ENCODE results near the gene NME9.

GRCh38 chr3:138336454-138336999 lies 6.9 kb upstream of the NME9 start:
- no peak for TF ChIP-seq CTCF (conservative IDR thresholded peaks at IDR 0.05 in 1 of 2, IDR thresholded peaks at IDR 0.05 in 1 of 2; ENCODE audit: low read depth in 1 of 2, low read length in 2 of 2)
- TF ChIP-seq EZH2 (IDR thresholded peaks at IDR 0.05; ENCODE audit: low read length, missing control alignments), result no peak
